GM10248 (cell line): ENCODE data around the gene OOEP.

Experiments used
- CTCF ChIA-PET: fragments of 300-600 bp; sonication (Branson Sonifier 250); formaldehyde crosslinking; extraction: SDS; loops from one replicate; lab custom pipeline; 2021; ENCODE audit warnings: antibody characterized with exemption; lab: Yijun Ruan, JAX
- POLR2A ChIA-PET: fragments of 350-650 bp; sonication (Branson Sonifier 250); formaldehyde crosslinking; extraction: SDS; loops from one replicate; lab custom pipeline; 2020; ENCODE audit warnings: antibody characterized with exemption; lab: Yijun Ruan, JAX
- DNase-seq: peaks from one replicate; pipeline ENCODE4 v3.0.0; 2012; ENCODE audit errors: extremely low spot score
- TF ChIP-seq, protein P1 (sequence below): IDR thresholded peaks from 2 replicates; pipeline ENCODE4 v1.5.1; 2012; ENCODE audit warnings: mild to moderate bottlenecking, low read depth; ENCODE audit errors: extremely low read depth, missing control alignments, control extremely low read depth

The OOEP gene

DNA sequence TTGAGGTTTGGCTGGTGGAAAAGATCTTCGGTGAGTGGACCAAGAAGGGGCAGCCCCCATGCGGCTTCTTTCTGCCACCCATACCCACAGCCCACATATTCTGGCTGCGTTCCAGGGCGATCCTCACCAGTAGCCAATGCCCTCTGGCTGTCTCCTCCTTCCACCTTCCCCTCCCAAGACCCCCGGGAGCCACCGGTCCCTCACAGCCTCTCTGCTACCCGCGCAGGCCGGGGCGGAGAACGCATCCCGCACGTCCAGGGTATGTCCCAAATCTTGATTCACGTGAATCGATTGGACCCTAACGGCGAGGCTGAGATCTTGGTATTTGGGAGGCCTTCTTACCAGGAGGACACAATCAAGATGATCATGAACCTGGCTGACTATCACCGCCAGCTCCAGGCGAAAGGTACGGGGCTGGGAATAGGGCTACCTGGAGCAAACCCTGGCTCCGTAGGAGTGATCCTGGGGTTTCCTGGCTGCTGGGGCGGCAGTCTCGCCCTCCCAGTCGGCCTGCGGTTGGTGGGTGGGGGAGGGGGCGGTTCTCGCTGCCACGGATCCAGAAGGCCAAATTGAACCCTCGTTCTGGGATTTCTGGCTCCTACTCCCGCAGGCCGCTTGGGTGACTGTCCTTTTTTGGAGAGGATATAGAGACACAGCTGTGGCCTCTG, 6.7 kb downstream of the OOEP start:
- CTCF ChIA-PET: no interaction called here
- no peak for DNase-seq
- TF ChIP-seq, protein P1, sequence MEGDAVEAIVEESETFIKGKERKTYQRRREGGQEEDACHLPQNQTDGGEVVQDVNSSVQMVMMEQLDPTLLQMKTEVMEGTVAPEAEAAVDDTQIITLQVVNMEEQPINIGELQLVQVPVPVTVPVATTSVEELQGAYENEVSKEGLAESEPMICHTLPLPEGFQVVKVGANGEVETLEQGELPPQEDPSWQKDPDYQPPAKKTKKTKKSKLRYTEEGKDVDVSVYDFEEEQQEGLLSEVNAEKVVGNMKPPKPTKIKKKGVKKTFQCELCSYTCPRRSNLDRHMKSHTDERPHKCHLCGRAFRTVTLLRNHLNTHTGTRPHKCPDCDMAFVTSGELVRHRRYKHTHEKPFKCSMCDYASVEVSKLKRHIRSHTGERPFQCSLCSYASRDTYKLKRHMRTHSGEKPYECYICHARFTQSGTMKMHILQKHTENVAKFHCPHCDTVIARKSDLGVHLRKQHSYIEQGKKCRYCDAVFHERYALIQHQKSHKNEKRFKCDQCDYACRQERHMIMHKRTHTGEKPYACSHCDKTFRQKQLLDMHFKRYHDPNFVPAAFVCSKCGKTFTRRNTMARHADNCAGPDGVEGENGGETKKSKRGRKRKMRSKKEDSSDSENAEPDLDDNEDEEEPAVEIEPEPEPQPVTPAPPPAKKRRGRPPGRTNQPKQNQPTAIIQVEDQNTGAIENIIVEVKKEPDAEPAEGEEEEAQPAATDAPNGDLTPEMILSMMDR: no peak
- POLR2A ChIA-PET: no interaction called here

DNA sequence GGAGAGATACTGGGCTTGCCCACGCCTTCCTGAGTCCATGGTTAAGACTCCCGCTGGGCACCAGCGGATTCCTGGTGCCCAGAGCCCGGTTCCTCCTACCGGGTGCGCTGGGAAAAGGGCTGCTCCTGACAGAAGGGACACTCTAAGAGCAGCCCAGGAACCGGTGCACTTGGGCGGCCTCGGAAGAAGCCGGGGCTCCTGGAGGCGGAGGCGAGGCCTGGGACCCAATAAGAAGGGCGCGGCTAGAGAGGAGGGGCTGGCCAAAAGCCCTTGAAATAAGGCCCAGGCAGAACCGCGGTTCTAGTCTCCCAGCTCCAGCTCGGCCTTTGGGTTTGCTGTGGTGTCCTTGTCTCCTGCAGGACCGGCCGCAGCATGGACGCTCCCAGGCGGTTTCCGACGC, 7.3 kb downstream of the OOEP start, which contains the start of gene KHDC3L:
TSS of gene KHDC3L (plus strand) at position 301 of the 400 bp plus-strand sequence. CDS start at position 373, 72 bp downstream.
- no peak for DNase-seq
- ChIA-PET CTCF (no interaction called here), POLR2A (no interaction called here)
- TF ChIP-seq, protein P1: no peak

DNA sequence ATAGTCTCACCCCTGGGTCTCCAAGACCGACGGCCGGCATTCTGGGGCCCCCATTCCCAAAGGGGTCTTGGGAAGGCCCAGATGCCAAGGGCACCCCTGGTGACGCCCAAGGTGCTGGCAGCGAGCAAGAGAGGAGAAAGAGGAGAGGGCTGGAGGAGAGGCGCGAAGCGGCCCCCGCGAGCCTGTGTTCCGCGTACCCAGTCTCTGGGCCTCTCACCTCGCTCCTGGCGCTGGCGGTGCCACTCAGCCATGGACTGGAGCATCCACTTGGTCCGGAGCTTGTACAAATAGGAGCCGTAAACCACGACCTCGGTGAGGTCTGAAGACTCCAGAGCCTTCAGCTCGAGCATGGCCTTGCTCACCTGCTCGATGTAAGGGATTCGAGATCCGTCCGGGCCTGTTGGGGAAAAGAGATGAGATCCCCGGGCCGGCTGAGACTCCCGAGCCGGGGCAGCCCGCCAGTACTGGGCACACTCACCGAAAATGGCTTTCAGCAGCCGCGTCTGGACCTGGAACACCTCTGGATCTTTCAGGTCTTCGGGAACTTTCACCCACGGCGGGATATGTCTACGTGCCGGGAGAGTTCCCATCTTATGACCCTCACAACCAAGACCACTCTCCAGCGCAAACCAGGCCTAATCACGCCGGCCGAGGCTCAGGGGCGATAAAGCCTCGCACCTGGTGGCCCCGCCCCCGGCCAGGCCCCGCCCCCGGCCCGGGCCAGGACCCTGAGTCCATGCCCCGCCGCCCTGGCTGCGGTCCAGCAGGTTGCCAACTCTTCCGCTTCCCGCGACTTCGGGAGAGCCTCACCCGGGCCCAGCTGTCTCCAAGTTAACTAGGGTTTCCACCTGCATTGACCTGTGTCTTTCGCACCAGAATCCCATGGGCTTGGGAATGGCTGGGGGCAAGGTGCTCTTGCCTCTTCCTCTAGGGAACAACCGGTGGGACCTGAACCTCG, 15.8 kb downstream of the OOEP start, which contains the start of gene DPPA5:
TSS of gene DPPA5 (minus strand) at position 641 of the 958 bp plus-strand sequence. CDS start at position 590, 51 bp downstream.
- ChIA-PET POLR2A (no interaction called here), CTCF (interaction anchor here (1.5 to 1.6 kb wide), 2 partner anchors 25 to 27 kb away, joined by 3 to 4 read pairs; no protein-coding TSS in a partner anchor)
- no peak for DNase-seq
- TF ChIP-seq, protein P1: no peak

DNA sequence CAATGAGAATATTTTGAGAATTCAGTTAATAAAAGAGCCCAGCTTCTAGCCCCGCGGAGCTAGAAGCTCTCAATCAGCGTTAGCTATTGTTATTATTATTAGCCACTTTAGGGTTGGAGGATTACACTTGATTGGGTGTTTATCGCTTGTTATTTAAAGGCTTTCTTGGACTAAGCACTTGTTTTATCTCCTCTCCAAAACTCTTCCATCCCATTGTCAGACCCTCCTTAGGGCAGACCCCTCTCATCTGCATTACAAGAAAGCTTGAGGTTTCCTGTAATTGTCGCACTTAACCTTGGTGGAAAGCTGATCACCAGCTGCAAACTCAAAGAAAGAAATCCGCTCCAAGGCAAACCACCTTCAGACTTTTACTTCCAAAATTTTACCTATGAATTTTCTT, 20.4 kb downstream of the OOEP start:
- CTCF ChIA-PET: interaction anchor here (0.8 kb wide), 1 partner anchor 23 kb away, joined by 5 read pairs; no protein-coding TSS in a partner anchor
- DNase-seq: no peak
- TF ChIP-seq, protein P1: no peak
- POLR2A ChIA-PET: no interaction called here

DNA sequence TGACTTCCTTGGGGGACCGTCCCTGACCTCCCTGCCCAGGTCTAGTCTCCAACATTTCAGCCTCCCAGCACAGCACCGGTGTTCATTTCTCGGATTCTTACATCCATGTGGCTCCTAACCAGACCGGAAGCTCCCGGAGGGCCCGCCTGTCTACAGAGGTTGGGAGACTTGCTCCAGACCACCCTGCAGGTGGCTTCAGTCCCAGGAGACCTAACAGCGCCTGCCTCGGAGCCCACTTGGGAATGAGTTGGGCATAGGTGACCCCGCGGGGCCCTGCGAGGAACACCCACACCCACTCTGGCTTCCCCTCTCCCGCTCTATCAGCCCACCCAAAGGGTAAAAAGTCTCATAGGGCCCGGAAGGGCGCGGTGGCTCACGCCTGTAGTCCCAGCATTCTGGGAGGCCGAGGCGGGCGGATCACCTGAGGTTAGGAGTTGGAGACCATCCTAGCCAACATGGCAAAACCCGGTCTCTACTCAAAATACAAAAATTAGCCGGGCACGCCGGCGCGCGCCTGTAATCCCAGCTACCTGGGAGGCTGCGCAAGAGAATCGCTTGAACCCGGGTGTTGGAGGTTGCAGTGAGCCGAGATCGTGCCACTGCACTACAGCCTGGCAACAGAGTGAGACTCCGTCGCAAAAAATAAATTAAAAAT, 21.0 kb downstream of the OOEP start:
- TF ChIP-seq, protein P1: no peak
- POLR2A ChIA-PET: no interaction called here
- DNase-seq: no peak
- CTCF ChIA-PET: no interaction called here

DNA sequence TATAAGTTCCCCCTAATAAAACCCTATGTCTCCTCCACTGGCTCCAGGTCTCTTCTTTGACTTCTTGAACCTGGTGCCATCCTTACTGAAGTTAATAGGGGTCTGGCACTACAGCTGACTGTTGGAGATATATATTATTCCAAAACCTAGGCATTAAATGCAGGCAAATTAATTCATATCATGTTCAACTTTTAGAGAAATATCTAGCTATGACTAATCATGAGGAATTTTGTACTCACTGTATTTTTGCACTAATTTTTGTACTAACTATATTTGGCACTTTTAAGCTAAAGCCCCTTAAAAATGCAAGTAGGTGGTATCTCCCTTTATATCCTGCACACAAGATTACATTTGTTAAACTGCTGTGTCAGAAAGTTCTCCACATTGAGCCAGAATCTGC, 26.5 kb downstream of the OOEP start:
- ChIA-PET CTCF (interaction anchor here (1.2 to 2.9 kb wide), 2 partner anchors 15 to 17 kb away, joined by 4 to 8 read pairs; no protein-coding TSS in a partner anchor), POLR2A (no interaction called here)
- TF ChIP-seq, protein P1: no peak
- no peak for DNase-seq
